NCI-H2196 treated with DMSO at 0.1 percent for 48 hours (cell line): Measurements from ENCODE around the gene LIME1.

Experiments
- DNase-seq: peaks from one replicate; lab custom pipeline; 2025; ENCODE audit not compliant: unreplicated experiment; lab: John Stamatoyannopoulos, UW

Gene LIME1

GRCh38 chr20:63735859-63736718 lies at the start of gene LIME1:
LIME1 (plus strand) TSS chr20:63736664; CDS start chr20:63737550, 886 bp downstream.
- no peak for DNase-seq

DNA sequence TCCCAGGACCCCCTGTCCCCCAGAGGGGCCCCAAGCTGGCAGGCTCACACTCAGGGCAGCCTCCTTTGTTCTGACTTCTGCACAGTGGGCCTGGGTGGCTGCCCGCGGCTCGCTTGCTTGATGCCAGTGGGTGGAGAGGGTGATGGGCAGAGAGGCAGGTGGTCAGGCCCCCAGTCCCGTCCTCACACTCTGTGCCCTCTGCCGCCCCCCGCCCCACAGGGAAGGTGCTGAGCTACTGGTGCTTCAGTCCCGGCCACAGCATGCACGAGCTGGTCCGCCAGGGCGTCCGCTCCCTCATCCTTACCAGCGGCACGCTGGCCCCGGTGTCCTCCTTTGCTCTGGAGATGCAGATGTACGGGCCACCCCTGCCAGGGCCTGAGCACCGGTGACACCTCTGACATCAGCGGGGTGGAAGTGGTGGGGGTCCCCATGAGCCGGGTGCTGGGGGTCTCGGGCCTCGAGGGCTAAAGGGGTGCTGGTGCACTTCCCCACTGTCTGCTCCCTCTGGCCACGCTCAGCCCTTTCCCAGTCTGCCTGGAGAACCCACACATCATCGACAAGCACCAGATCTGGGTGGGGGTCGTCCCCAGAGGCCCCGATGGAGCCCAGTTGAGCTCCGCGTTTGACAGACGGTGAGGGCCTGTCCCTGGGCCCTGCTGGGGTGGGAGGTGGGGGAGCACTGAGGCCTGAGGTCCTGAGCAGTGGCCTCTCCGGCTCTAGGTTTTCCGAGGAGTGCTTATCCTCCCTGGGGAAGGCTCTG lies 48.9 kb upstream of the LIME1 start:
- DNase-seq: no peak

DNA sequence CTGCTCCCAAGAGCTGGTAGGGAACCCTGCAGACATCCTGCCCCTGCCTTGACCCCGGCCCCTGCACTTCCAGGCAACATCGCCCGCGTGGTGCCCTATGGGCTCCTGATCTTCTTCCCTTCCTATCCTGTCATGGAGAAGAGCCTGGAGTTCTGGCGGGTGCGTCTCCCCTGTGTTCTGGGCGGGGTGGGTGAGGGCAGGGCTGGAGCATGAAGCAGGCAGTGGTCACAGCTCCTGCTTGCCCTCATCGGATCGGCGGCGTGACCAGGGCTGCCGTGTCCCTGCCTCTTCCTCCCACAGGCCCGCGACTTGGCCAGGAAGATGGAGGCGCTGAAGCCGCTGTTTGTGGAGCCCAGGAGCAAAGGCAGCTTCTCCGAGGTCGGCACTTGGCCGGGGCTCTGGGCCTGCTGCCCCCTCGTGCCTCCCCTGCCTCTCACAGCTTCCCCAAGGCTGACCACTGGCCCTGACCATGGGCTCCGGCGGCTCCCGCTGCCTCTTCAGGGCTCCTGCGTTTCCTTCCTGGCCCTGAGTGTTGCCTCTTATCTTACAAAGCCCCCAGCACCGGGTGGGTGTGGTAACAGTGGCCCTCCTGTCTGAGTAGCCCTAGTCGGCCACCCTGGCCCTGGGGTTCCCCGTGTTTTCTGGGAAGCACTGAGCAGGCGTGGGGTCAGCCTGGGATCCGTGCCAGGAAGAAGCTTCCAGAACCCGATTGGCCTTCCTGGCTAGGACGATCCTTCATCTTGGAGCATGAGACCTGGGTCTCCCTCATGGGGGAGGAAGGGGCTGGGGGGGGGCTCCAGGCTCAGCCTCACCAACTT lies 48.0 kb upstream of the LIME1 start:
- DNase-seq: no peak

DNA sequence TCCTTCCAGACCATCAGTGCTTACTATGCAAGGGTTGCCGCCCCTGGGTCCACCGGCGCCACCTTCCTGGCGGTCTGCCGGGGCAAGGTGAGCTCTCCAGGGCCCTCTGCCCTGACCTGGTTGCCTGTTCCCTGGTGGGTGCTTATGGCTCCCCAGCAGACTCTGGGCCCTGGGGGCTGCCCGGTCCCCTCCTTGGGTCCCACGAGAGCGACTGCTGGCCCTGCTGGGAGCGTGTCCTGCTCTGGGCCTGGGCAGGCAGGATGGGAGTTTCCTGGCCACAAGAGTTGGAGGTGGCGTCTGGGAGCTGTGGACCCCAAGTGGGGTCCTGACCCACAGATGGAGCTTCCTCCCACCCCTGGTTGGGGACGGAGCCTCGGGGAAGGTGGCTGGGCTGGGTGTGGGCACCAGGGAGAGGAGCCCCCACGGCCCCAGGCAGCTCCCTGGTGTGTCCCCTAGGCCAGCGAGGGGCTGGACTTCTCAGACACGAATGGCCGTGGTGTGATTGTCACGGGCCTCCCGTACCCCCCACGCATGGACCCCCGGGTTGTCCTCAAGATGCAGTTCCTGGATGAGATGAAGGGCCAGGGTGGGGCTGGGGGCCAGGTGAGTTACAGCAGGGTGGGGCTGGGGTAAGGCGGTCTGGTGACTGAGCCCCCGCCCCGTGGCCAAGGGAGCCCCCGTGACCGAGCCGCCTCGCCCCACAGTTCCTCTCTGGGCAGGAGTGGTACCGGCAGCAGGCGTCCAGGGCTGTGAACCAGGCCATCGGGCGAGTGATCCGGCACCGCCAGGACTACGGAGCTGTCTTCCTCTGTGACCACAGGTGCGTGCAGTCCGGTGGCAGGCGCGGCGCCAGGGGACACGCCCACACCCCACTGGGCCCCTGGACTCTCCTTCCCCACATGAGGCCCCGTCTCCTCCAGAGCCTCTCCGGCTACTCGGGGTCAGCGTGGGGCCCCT lies 47.1 kb upstream of the LIME1 start:
- no peak for DNase-seq

DNA sequence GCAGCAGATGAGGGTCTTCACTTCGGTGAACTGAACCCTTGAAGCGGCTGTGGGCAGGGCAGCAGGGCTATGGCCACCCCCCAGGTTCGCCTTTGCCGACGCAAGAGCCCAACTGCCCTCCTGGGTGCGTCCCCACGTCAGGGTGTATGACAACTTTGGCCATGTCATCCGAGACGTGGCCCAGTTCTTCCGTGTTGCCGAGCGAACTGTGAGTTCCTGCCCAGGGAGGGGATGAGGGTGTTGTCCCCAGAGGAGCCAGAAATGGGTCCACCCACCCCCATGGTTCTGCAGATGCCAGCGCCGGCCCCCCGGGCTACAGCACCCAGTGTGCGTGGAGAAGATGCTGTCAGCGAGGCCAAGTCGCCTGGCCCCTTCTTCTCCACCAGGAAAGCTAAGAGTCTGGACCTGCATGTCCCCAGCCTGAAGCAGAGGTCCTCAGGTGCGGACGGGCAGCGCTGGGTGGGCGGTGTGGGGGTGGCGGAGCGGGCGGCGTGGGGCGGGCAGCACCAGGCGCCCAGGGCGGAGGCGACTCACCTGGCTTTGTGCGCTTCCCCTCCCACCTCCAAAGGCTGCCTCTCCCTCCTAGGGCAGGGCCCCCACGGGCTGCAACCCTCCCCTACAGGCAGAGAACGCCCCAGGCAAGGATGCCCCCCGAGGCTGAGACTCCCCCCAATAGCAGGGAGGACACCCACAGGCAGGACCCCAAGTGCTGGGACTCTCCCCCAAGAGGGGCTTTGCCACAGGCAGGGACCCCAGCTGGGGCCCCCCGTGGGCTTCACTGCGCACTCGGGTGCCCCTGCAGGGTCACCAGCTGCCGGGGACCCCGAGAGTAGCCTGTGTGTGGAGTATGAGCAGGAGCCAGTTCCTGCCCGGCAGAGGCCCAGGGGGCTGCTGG lies 46.2 kb upstream of the LIME1 start:
- no peak for DNase-seq

DNA sequence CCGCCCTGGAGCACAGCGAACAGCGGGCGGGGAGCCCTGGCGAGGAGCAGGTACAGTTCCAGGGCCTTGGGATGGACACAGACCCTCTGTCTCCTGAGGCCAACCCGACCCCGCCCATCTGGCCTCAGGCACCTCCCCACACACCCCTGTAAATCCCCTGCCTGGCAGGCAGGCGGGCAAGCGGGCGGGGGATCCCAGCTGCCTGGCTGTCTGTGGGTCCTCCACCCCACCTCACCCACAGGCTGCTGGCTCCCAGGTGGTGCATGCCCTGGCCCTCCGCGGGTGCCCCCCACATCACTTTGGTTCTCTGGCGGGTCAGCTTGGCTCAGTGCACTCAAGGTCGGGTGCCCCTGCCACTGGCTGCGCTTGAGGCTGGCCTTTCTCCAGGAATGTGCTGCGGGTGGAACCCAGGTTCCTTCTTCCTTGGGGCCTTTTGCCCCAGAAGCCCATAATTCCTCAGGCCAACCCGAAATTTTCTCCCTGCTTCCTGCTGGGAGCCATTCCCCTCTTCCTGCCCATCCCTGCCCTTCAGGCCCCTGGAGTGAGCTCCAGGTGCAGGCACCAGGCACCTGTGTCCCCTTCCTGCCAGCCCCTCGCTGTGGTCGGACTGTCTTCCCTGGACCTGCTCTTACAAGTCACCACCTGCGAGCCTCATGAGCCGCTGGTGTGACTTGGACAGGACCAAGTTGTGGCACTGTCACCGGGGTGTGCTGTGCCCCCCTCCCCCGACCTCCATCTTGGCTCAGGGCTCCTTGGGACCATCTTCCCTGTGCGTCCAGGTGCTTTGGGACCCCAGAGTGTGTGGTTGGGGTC lies 45.4 kb upstream of the LIME1 start:
- DNase-seq: no peak

GRCh38 chr20:63691711-63692435 lies 44.6 kb upstream of the LIME1 start:
- DNase-seq: no peak

DNA sequence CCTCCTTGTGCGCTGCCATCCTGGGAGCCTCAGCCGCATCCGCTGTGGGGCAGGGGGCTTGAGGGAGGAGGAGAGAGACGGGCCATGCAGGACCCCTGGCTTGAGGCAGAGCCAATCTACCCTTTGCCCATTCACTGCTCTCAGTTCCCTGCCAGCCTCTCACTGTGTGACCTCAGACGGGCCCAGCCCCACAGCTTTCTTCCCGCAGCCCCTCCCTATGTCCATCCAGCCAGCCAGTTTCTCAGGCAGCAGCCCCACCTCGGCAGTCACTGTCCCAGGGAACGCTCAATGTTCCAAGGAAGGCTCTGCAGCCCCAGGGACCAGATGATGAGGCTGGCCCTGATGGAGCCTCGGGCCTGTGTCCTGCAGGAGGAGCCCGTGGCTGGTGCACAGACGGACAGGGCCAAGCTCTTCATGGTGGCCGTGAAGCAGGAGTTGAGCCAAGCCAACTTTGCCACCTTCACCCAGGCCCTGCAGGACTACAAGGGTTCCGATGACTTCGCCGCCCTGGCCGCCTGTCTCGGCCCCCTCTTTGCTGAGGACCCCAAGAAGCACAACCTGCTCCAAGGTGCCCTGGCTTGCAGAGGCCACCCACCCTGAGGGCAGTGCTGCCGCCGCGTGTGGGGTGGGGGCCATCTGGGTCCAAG lies 43.9 kb upstream of the LIME1 start:
- no peak for DNase-seq

DNA sequence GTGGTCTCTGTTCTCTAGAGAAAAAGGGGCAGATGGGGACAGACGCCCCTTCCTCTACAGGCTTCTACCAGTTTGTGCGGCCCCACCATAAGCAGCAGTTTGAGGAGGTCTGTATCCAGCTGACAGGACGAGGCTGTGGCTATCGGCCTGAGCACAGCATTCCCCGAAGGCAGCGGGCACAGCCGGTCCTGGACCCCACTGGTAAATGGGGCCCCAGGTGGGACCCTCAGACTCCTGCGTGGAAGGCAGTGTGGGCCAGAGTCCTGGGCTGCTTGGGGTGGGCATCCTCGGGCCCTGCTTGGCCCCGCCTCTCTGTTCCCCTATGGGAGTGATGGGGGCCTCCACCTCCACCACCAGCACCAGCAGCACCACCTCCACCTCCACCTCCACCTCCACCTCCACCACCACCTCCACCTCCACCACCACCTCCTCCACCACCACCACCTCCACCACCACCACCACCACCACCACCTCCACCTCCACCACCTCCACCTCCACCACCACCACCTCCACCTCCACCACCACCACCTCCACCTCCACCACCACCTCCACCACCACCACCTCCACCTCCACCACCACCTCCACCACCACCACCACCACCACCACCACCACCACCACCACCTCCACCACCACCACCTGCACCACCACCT lies 43.3 kb upstream of the LIME1 start:
- DNase-seq: no peak

DNA sequence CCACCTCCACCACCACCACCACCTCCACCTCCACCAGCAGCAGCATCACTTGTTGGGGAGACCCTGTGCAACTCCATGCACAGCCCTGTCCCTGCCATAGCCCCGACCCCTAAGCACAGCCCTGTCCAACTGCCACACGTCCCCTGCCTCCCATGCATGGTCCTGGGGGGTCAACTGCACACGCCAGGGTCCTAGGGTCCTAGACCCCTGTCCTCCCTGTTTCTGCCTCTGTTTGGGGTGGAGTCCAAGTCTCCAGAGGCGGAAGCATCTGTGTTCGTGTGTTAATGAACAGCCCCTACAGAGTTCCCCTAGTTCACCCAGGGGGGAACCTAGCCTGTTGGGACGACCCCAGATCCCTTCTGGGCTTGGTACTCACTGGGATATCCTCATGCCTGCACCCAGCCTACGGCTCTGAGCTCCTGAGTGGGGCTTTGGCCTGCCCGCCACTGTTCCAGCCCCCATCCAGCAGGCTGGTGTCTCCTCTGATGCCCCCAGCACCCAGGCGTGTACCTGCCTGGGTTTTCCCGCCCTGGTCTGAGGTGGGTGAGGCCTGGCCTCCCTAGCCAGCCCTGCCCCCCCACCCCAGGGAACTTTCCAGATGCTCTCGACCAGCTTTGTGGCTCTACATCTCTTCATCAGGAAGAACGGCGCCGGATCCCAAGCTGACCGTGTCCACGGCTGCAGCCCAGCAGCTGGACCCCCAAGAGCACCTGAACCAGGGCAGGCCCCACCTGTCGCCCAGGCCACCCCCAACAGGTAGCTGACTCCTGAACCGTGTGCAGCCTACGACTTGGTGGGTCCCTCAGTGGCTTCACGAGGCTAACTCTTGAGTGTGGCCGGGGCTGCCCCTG lies 42.5 kb upstream of the LIME1 start:
- DNase-seq: no peak

DNA sequence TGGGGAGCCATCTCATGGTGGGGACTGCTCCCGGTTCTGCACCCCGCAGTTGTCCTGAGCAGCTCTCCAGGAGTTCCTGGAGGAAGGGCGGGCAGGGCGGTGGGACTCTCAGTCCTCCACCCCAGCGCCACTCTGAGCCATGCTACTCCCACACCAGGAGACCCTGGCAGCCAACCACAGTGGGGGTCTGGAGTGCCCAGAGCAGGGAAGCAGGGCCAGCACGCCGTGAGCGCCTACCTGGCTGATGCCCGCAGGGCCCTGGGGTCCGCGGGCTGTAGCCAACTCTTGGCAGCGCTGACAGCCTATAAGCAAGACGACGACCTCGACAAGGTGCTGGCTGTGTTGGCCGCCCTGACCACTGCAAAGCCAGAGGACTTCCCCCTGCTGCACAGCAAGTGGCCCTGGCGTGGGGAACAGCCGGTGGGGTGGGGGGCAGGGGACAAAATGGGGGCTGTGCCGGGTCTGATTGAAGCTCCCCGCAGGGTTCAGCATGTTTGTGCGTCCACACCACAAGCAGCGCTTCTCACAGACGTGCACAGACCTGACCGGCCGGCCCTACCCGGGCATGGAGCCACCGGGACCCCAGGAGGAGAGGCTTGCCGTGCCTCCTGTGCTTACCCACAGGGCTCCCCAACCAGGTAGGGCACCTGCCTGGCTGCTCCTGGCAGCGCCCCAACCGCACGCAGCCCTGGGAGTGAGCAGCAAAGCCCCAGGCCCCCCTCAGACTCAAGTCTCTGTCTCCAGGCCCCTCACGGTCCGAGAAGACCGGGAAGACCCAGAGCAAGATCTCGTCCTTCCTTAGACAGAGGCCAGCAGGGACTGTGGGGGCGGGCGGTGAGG lies 41.7 kb upstream of the LIME1 start:
- DNase-seq: no peak

DNA sequence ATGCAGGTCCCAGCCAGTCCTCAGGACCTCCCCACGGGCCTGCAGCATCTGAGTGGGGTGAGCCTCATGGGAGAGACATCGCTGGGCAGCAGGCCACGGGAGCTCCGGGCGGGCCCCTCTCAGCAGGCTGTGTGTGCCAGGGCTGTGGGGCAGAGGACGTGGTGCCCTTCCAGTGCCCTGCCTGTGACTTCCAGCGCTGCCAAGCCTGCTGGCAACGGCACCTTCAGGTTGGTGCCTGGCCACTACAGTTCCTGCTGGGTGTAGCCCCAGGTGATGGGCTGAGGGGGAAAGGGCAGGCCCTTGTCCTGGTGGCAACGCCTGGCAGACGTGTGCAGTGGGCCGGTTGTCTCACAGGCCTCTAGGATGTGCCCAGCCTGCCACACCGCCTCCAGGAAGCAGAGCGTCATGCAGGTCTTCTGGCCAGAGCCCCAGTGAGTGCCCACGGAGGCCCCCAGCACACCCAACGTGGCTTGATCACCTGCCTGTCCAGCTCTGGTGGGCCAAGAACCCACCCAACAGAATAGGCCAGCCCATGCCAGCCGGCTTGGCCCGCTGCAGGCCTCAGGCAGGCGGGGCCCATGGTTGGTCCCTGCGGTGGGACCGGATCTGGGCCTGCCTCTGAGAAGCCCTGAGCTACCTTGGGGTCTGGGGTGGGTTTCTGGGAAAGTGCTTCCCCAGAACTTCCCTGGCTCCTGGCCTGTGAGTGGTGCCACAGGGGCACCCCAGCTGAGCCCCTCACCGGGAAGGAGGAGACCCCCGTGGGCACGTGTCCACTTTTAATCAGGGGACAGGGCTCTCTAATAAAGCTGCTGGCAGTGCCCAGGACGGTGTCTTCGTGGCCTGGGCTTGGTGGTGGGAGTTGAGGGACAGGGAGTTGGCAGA lies 40.8 kb upstream of the LIME1 start:
- DNase-seq: no peak

DNA sequence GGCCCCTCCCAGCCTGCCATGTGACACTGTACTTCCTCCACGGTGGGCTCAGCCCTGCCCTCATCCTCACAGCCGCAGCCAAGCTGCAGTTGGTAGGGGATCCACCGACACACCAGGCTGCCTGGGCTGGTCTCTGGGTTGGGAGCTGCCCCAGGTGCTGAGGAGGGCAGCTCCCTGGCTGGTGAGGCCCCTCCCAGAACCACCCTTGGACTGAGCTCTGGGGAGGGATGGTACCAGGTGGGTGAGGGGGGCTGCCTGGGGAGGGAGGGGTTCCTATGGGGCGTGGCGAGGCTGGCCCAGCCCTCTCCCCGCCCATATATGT lies 40.2 kb upstream of the LIME1 start:
- no peak for DNase-seq
